HG03196 (cell line): ENCODE measurements around the gene TAS1R2.
"Not testable (repeated sequence)": the region's sequence is repeated elsewhere in the genome, so short reads cannot be mapped to it uniquely, and the experiment has no call there.

Experiments
- ATAC-seq: cut with Tn5 transposase; IDR thresholded peaks from one replicate; pipeline ENCODE4 v1.9.1; 2021; ENCODE audit not compliant: unreplicated experiment

TAS1R2 gene

GRCh38 chr1:18859560-18859959, at the start of gene TAS1R2:
TSS of gene TAS1R2 (minus strand) at chr1:18859660. CDS start at chr1:18859660, 0 bp downstream.
- no peak for ATAC-seq

GRCh38 chr1:18907917-18908845, 48.7 kb upstream of the TAS1R2 start:
- no peak for ATAC-seq

GRCh38 chr1:18907021-18907916, 47.8 kb upstream of the TAS1R2 start:
- no peak for ATAC-seq

- no peak for ATAC-seq
These were observed 43.9 kb upstream of the TAS1R2 start for GRCh38 chr1:18903291-18903756.

GRCh38 chr1:18902523-18903290, 43.2 kb upstream of the TAS1R2 start, which contains the start of gene ALDH4A1:
TSS of gene ALDH4A1 (minus strand) at chr1:18902555. CDS start at chr1:18902523, 32 bp downstream.
- peak; percentile 92 for ATAC-seq

GRCh38 chr1:18901952-18902522, 42.6 kb upstream of the TAS1R2 start:
- ATAC-seq, result no peak

GRCh38 chr1:18901147-18901951, 41.9 kb upstream of the TAS1R2 start:
- no peak for ATAC-seq

- no peak for ATAC-seq
These were observed 40.9 kb upstream of the TAS1R2 start for GRCh38 chr1:18900303-18900841.

GRCh38 chr1:18899363-18900049, 40.0 kb upstream of the TAS1R2 start:
- ATAC-seq, result no peak

GRCh38 chr1:18898567-18898966, 39.1 kb upstream of the TAS1R2 start:
- no peak for ATAC-seq

- ATAC-seq, result no peak
These were observed 35.9 kb upstream of the TAS1R2 start for GRCh38 chr1:18895317-18895716.

- ATAC-seq, result no peak
These were observed 33.7 kb upstream of the TAS1R2 start for GRCh38 chr1:18893120-18893519.

- ATAC-seq, result not testable (repeated sequence)
These were observed 32.4 kb upstream of the TAS1R2 start for GRCh38 chr1:18891858-18892257.

- no peak for ATAC-seq
These were observed 31.9 kb upstream of the TAS1R2 start for GRCh38 chr1:18891426-18891780.

- ATAC-seq, result no peak
These were observed 31.4 kb upstream of the TAS1R2 start for GRCh38 chr1:18890706-18891425.

- ATAC-seq, result no peak
These were observed 26.5 kb upstream of the TAS1R2 start for GRCh38 chr1:18886003-18886335.

- ATAC-seq, result no peak
These were observed 26.0 kb upstream of the TAS1R2 start for GRCh38 chr1:18885311-18886002.

- ATAC-seq, result no peak
These were observed 25.3 kb upstream of the TAS1R2 start for GRCh38 chr1:18884727-18885126.
